ENCODE results near the gene CCDC85C. TPM values are rescaled to one million over a fixed set of nuclear protein-coding genes. Genes with fewer than 3 reads are reported as not detected.

The CCDC85C gene
- total RNA-seq, 1 donor from 2014 or later = 7.0 TPM

- no peak for TF ChIP-seq CTCF (IDR thresholded peaks at IDR 0.05)
- peaks cover 26% of the 10 kb centered on the region for H3K4me1 Mint-ChIP-seq (ENCODE audit: low read depth)
- H3K27me3 Mint-ChIP-seq (ENCODE audit: low read depth) = no peaks in the 10 kb centered on the region
- peak overlapping the region; percentile 46 for H3K27ac Mint-ChIP-seq (ENCODE audit: unreplicated experiment)
- H3K4me3 Mint-ChIP-seq (ENCODE audit: unreplicated experiment) = no peak overlapping the region
- no peaks in the 10 kb centered on the region for H3K36me3 Mint-ChIP-seq (ENCODE audit: low read depth)
- DNase-seq (ENCODE audit: low spot score) = no peak
- H3K9me3 Mint-ChIP-seq (ENCODE audit: low read depth) = no peaks in the 10 kb centered on the region
Observed at GRCh38 chr14:99615497-99616157, 11.6 kb upstream of the CCDC85C start.

- H3K36me3 Mint-ChIP-seq (ENCODE audit: low read depth) = no peaks in the 10 kb centered on the region
- H3K27ac Mint-ChIP-seq (ENCODE audit: unreplicated experiment) = no peak overlapping the region
- no peak for TF ChIP-seq CTCF (IDR thresholded peaks at IDR 0.05)
- DNase-seq (ENCODE audit: low spot score) = no peak
- H3K27me3 Mint-ChIP-seq (ENCODE audit: low read depth) = no peaks in the 10 kb centered on the region
- H3K9me3 Mint-ChIP-seq (ENCODE audit: low read depth) = no peaks in the 10 kb centered on the region
- peaks cover 21% of the 10 kb centered on the region for H3K4me1 Mint-ChIP-seq (ENCODE audit: low read depth)
- H3K4me3 Mint-ChIP-seq (ENCODE audit: unreplicated experiment) = no peak overlapping the region
Observed at GRCh38 chr14:99612738-99613330, 8.8 kb upstream of the CCDC85C start.

DNA sequence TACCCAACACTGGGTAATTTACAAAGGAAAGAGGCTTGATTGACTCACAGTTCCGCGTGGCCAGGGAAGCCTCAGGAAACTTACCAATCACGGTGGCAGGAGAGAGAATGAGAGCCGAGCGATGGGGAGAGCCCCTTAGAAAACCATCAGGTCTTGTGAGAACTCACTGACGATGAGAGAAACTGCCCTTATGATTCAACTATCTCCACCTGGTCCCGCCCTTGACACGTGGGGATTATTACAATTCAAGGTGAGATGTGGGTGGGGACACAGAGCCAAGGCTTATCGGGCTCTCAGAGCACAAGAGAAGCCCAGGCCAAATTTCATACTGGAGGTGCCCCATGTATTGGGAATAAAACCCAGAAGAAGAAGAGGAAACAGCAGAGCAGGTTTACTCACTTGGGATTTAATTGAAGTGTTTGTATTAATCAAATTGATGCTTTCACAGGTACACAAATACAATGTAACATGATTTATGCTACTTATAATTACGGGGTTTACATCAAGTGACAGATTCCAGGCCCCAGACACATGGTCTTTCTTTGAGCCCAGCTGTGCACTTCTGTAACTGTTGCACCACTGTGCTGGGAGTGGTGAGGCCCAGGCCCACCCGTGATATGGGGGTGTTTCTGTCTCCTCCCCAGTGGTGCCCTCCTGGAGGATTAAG is 8.2 kb upstream of the CCDC85C start:
- no peaks in the 10 kb centered on the region for H3K9me3 Mint-ChIP-seq (ENCODE audit: low read depth)
- no peak overlapping the region for H3K4me3 Mint-ChIP-seq (ENCODE audit: unreplicated experiment)
- H3K36me3 Mint-ChIP-seq (ENCODE audit: low read depth) = no peaks in the 10 kb centered on the region
- no peaks in the 10 kb centered on the region for H3K27me3 Mint-ChIP-seq (ENCODE audit: low read depth)
- H3K27ac Mint-ChIP-seq (ENCODE audit: unreplicated experiment) = no peak overlapping the region
- TF ChIP-seq CTCF (IDR thresholded peaks at IDR 0.05) = no peak
- DNase-seq (ENCODE audit: low spot score) = no peak
- H3K4me1 Mint-ChIP-seq (ENCODE audit: low read depth) = peaks cover 21% of the 10 kb centered on the region

- no peaks in the 10 kb centered on the region for H3K36me3 Mint-ChIP-seq (ENCODE audit: low read depth)
- H3K27ac Mint-ChIP-seq (ENCODE audit: unreplicated experiment) = no peak overlapping the region
- no peaks in the 10 kb centered on the region for H3K9me3 Mint-ChIP-seq (ENCODE audit: low read depth)
- peaks cover 21% of the 10 kb centered on the region for H3K4me1 Mint-ChIP-seq (ENCODE audit: low read depth)
- no peaks in the 10 kb centered on the region for H3K27me3 Mint-ChIP-seq (ENCODE audit: low read depth)
- no peak overlapping the region for H3K4me3 Mint-ChIP-seq (ENCODE audit: unreplicated experiment)
- TF ChIP-seq CTCF (IDR thresholded peaks at IDR 0.05) = no peak
- DNase-seq (ENCODE audit: low spot score) = no peak
Observed at GRCh38 chr14:99611646-99612045, 7.6 kb upstream of the CCDC85C start.

DNA sequence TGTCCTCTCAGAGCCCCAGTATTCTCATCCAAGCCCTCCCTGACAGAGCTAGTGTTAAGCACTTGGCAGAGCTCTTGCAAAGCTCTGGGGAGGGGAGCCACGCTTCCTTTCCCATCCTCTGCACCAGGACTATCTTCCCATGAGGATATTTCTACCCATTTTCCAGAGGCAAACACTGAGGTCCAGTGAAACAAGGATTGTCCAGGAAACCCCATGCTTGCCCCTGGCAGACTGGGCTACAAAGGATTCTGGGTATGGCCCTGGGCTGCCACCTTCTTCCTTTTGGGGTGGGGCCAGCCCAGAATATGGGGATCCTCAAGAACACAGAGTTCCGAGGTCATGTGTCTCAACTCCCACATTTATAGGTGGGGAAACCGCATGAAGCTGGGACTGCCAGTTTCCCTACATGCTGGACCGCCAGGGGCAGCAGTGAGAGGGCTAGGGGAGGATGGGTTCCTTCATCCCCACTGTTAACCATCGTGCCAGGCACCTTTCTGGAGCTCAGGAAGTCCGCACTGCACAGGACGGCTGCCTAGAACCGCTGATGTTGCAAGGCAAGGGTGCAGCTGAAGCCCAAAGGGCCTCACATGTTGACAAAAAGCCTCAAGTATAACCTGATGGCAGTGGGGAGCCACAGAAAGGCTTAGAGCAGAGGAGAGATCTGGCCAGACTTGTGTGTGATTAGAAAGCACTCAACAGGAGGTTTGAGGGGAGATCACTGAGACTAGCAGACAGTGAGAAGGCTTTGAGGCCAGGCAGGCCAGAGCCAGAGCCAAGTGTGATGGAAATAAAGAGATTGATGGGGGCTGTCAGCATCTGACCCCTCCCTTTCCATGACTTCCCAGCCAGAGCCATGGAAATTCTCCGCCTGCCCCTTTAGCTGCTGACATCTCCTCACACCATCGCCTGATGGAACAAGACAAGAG is 5.5 kb upstream of the CCDC85C start:
- H3K9me3 Mint-ChIP-seq (ENCODE audit: low read depth) = no peaks in the 10 kb centered on the region
- DNase-seq (ENCODE audit: low spot score) = no peak
- H3K27ac Mint-ChIP-seq (ENCODE audit: unreplicated experiment) = no peak overlapping the region
- TF ChIP-seq CTCF (IDR thresholded peaks at IDR 0.05) = no peak
- no peak overlapping the region for H3K4me3 Mint-ChIP-seq (ENCODE audit: unreplicated experiment)
- peaks cover 17% of the 10 kb centered on the region for H3K4me1 Mint-ChIP-seq (ENCODE audit: low read depth)
- no peaks in the 10 kb centered on the region for H3K36me3 Mint-ChIP-seq (ENCODE audit: low read depth)
- H3K27me3 Mint-ChIP-seq (ENCODE audit: low read depth) = no peaks in the 10 kb centered on the region

Data from chondrocyte (in vitro differentiated cells).